H1 (cell line): ENCODE data around the gene NGEF. TPM values are rescaled to one million over a fixed set of nuclear protein-coding genes. Genes with fewer than 3 reads are reported as not detected.
A peak's percentile ranks its signal among the peaks of the same experiment; 100 is the strongest.

Experiments
- CTCF ChIA-PET: fragments of 300-600 bp; sonication (Branson Sonifier 250); formaldehyde crosslinking; loops from one replicate; lab custom pipeline; 2021; ENCODE audit not compliant: partially characterized antibody; lab: Charles Lee
- POLR2A ChIA-PET: fragments of 300-600 bp; sonication (Branson Sonifier 250); formaldehyde crosslinking; loops from one replicate; lab custom pipeline; 2021; ENCODE audit warnings: inconsistent platforms; ENCODE audit not compliant: partially characterized antibody; lab: Charles Lee
- DNase-seq, 2 experiments: peaks; one replicate each; pipeline versions ENCODE4 v3.0.0 to v3.0.0-alpha.2; 2010 to 2022; ENCODE audit warnings: low spot score in 2 of 2, low read depth in 1 of 2, mixed read lengths in 1 of 2
- FAIRE-seq: peaks from 2 replicates; lab custom pipeline; 2011; peaks lifted over from hg19 to GRCh38; lab: Jason Lieb, UNC
- H2AFZ ChIP-seq: 2 replicates; pipeline ENCODE4 v1.8.1; 2012; ENCODE audit warnings: low read length, inconsistent platforms
- H2AK5ac ChIP-seq: 2 replicates; pipeline ENCODE4 v1.6.1; 2013; ENCODE audit warnings: low read depth, low read length
- H2BK120ac ChIP-seq: replicated peaks from 2 replicates; pipeline ENCODE3; 2013; ENCODE audit warnings: low read depth, low read length, inconsistent platforms
- H2BK12ac ChIP-seq: 2 replicates; pipeline ENCODE4 v1.6.1; 2013; ENCODE audit warnings: low read depth, low read length
- H2BK15ac ChIP-seq: 2 replicates; pipeline ENCODE4 v1.6.1; 2013; ENCODE audit warnings: low read length
- H2BK20ac ChIP-seq: 2 replicates; pipeline ENCODE4 v1.6.1; 2013; ENCODE audit warnings: low read length
- H2BK5ac ChIP-seq: 2 replicates; pipeline ENCODE4 v1.6.1; 2013; ENCODE audit warnings: low read depth, low read length
- H3K14ac ChIP-seq: 2 replicates; pipeline ENCODE4 v1.6.1; 2013; ENCODE audit warnings: inconsistent platforms; ENCODE audit not compliant: insufficient read length
- H3K18ac ChIP-seq: 2 replicates; pipeline ENCODE4 v1.6.1; 2013; ENCODE audit warnings: low read length; ENCODE audit errors: extremely low read depth
- H3K23ac ChIP-seq: 2 replicates; pipeline ENCODE4 v1.6.1; 2013; ENCODE audit warnings: inconsistent platforms; ENCODE audit not compliant: insufficient read length
- H3K23me2 ChIP-seq: 2 replicates; pipeline ENCODE4 v1.6.1; 2013; ENCODE audit warnings: low read depth, low read length
- H3K27ac ChIP-seq: 2 replicates; pipeline ENCODE4 v1.6.1; 2011; ENCODE audit warnings: low read depth, low read length, inconsistent platforms
- H3K27me3 ChIP-seq, 4 experiments: replicated peaks in 1 of 4; 1 replicate in 1 of 4; 2 replicates in 3 of 4; pipeline versions ENCODE4 v1.6.1 to v1.8.1; 2011 to 2013; ENCODE audit warnings: low read length in 3 of 4, mild to moderate bottlenecking in 3 of 4, inconsistent platforms in 2 of 4, mixed read lengths in 2 of 4, moderate library complexity in 1 of 4; ENCODE audit not compliant: control insufficient read depth in 3 of 4, insufficient read depth in 3 of 4; ENCODE audit errors: extremely low read depth in 1 of 4
- H3K36me3 ChIP-seq, 4 experiments: 2 replicates each; pipeline versions ENCODE4 v1.6.1 to v1.8.1; 2011 to 2013; ENCODE audit warnings: mild to moderate bottlenecking in 4 of 4, low read length in 3 of 4, moderate library complexity in 2 of 4, control low read depth in 1 of 4, inconsistent platforms in 1 of 4; ENCODE audit not compliant: insufficient read depth in 4 of 4, control insufficient read depth in 2 of 4
- H3K4ac ChIP-seq: replicated peaks from 2 replicates; pipeline ENCODE3; 2013; ENCODE audit warnings: low read length, low read depth, mixed read lengths, inconsistent platforms; ENCODE audit not compliant: insufficient read length
- H3K4me1 ChIP-seq, 4 experiments: replicated peaks in 1 of 4; 1 replicate in 1 of 4; 2 replicates in 3 of 4; pipeline versions ENCODE4 v1.6.1 to v1.8.1; 2011 to 2013; ENCODE audit warnings: low read length in 3 of 4, inconsistent platforms in 2 of 4, mixed read lengths in 1 of 4; ENCODE audit not compliant: insufficient read depth in 4 of 4, control insufficient read depth in 3 of 4
- H3K4me2 ChIP-seq, 2 experiments: 2 replicates each; pipeline versions ENCODE4 v1.6.1 to v1.8.1; 2011 to 2013; ENCODE audit warnings: low read depth in 2 of 2, low read length in 2 of 2, control low read depth in 1 of 2, inconsistent platforms in 1 of 2, mild to moderate bottlenecking in 1 of 2; ENCODE audit not compliant: insufficient read depth in 1 of 2
- H3K4me3 ChIP-seq, 4 experiments: fragments of 200-600, 300-600 bp in 1 of 4; sonication (generic), shearing (Covaris generic), sonication (Bioruptor Twin) in 1 of 4; 2 replicates each; pipeline versions ENCODE4 v1.5.1 to v1.8.1; 2011 to 2016; ENCODE audit warnings: low read length in 4 of 4, low read depth in 3 of 4, control low read depth in 2 of 4, inconsistent platforms in 2 of 4, mild to moderate bottlenecking in 2 of 4, mixed read lengths in 1 of 4, moderate library complexity in 1 of 4; ENCODE audit not compliant: insufficient read depth in 2 of 4; ENCODE audit errors: extremely low read depth in 1 of 4
- H3K56ac ChIP-seq: replicated peaks from 2 replicates; pipeline ENCODE3; 2013; ENCODE audit warnings: low read depth, mild to moderate bottlenecking, mixed read lengths, low read length, inconsistent platforms; ENCODE audit not compliant: insufficient read length
- H3K79me1 ChIP-seq: 2 replicates; pipeline ENCODE4 v1.6.1; 2013; ENCODE audit warnings: low read depth, low read length, control low read depth
- H3K79me2 ChIP-seq, 2 experiments: 2 replicates each; pipeline versions ENCODE4 v1.6.1 to v1.8.1; 2012 to 2013; ENCODE audit warnings: low read length in 2 of 2, mild to moderate bottlenecking in 2 of 2, inconsistent platforms in 1 of 2; ENCODE audit not compliant: insufficient read depth in 2 of 2, control insufficient read depth in 1 of 2
- H3K9ac ChIP-seq, 4 experiments: replicated peaks in 1 of 4; 1 replicate in 1 of 4; 2 replicates in 3 of 4; pipeline versions ENCODE4 v1.6.1 to v1.8.1; 2011 to 2013; ENCODE audit warnings: low read depth in 3 of 4, low read length in 3 of 4, control low read depth in 2 of 4, mild to moderate bottlenecking in 2 of 4, moderate library complexity in 2 of 4, inconsistent platforms in 1 of 4; ENCODE audit errors: extremely low read depth in 1 of 4
- H3K9me3 ChIP-seq, 2 experiments: 2 replicates each; pipeline versions ENCODE4 v1.6.1 to v1.8.1; 2012 to 2013; ENCODE audit warnings: mild to moderate bottlenecking in 2 of 2, moderate library complexity in 2 of 2, control low read depth in 1 of 2, inconsistent platforms in 1 of 2, low read depth in 1 of 2, low read length in 1 of 2, mixed read lengths in 1 of 2; ENCODE audit not compliant: insufficient read depth in 2 of 2
- H4K20me1 ChIP-seq, 2 experiments: replicated peaks in 1 of 2; 2 replicates each; pipeline versions ENCODE3 to v1.8.1; 2011 to 2013; ENCODE audit warnings: inconsistent platforms in 2 of 2, low read length in 2 of 2, mild to moderate bottlenecking in 1 of 2; ENCODE audit not compliant: insufficient read depth in 2 of 2, control insufficient read depth in 1 of 2
- H4K5ac ChIP-seq: 2 replicates; pipeline ENCODE4 v1.6.1; 2013; ENCODE audit warnings: low read length, low read depth, mixed read lengths, inconsistent platforms; ENCODE audit not compliant: insufficient read length
- H4K8ac ChIP-seq: 2 replicates; pipeline ENCODE4 v1.8.0; 2013; ENCODE audit warnings: mild to moderate bottlenecking, moderate library complexity, low read length, inconsistent platforms; ENCODE audit not compliant: insufficient read depth; ENCODE audit errors: extremely low read depth
- H4K91ac ChIP-seq: replicated peaks from 2 replicates; pipeline ENCODE3; 2013; ENCODE audit warnings: low read length, mixed read lengths, inconsistent platforms; ENCODE audit not compliant: insufficient read length
- WGBS, 2 experiments: shearing (Covaris generic) in 1 of 2; methylation state at CpG; one replicate each; pipeline versions ENCODE4 v1.1.6 to v1.1.7; 2013 to 2015; ENCODE audit warnings: low lambda C conversion rate in 2 of 2, mixed read lengths in 2 of 2, inconsistent platforms in 1 of 2, low coverage in 1 of 2, missing lambda C conversion rate in 1 of 2; ENCODE audit not compliant: insufficient replicate concordance in 2 of 2, insufficient coverage in 1 of 2, insufficient read length in 1 of 2; ENCODE audit errors: extremely low coverage in 1 of 2, missing lambda C conversion rate in 1 of 2; 5-methylcytosine and 5-hydroxymethylcytosine counted together
- polyA plus RNA-seq, 7 experiments: library from polyadenylated mRNA; depleted of rRNA in 3 of 7; stranded (reverse) in 5 of 7; unstranded in 2 of 7; fragments of >200 nt in 5 of 7; fragments of 200-250 nt in 2 of 7; gene quantifications; 1 replicate in 5 of 7; 2 replicates in 1 of 7; 4 replicates in 1 of 7; pipeline versions ENCODE4 v1.2.1 to v1.2.3, GENCODE V29; 2011 to 2013; ENCODE audit warnings: missing spikeins in 2 of 7, mixed read lengths in 2 of 7
- total RNA-seq: library from RNA; stranded (reverse); fragmentation: NEBNext Ultra II Directional; extraction: Animal tissue kit (Norgen Biotek cat#: 25700); gene quantifications from 2 replicates; pipeline ENCODE4 v1.2.1, GENCODE V29; 2021

NGEF gene
- total and polyA plus RNA-seq, 2 of the 8 experiments (the other 6 are each of a cell fraction or from before 2014, with no cell fraction given), result 2.7 to 3.2 TPM

GRCh38 chr2:232925153-232925820 lies 87.8 kb downstream of the NGEF start:
- H2BK15ac ChIP-seq, result no peak overlapping the region
- peaks cover 11% of the 10 kb centered on the region; the same call in 1 of the 2 replicates for H3K23me2 ChIP-seq
- DNase-seq (peak in 1 of 2 experiments; percentile 51), FAIRE-seq (no peak)
- peaks cover 0 to 6% (median 0%) of the 10 kb centered on the region in 4 experiments; a peak in 1 of 8 replicates for H3K36me3 ChIP-seq
- H3K4me2 ChIP-seq, result peak overlapping the region in 1 of 2 experiments; percentile 8; a peak in 1 of 4 replicates
- H3K79me1 ChIP-seq, result no peaks in the 10 kb centered on the region
- no peak overlapping the region for H3K18ac ChIP-seq
- H3K4me3 ChIP-seq, result no peak overlapping the region
- CTCF ChIA-PET, result interaction anchor here (0.7 to 2.2 kb wide), 9 partner anchors 11 to 326 kb away, joined by 3 to 7 read pairs (median 3); partner anchors contain the start of genes ATG16L1, INPP5D and SNORC
- POLR2A ChIA-PET, result interaction anchor here (0.7 to 1.1 kb wide), 2 partner anchors 58 to 127 kb away, joined by 3 read pairs; no protein-coding TSS in a partner anchor
- no peak overlapping the region for H3K9ac ChIP-seq
- no peak overlapping the region for H2AK5ac ChIP-seq
- H3K27ac ChIP-seq, result no peak overlapping the region
- 0 out of 2 replicates have a peak overlapping the region, but pooled peaks have one; percentile 9 for H2BK12ac ChIP-seq
- H2BK20ac ChIP-seq, result no peak overlapping the region
- H3K79me2 ChIP-seq, result no peaks in the 10 kb centered on the region
- H3K9me3 ChIP-seq, result no peaks in the 10 kb centered on the region
- H4K20me1 ChIP-seq, result no peaks in the 10 kb centered on the region
- no peak overlapping the region for H2AFZ ChIP-seq
- no peak overlapping the region for H3K14ac ChIP-seq
- no peak overlapping the region for H3K4ac ChIP-seq
- H3K23ac ChIP-seq, result no peak overlapping the region
- H3K27me3 ChIP-seq, result peaks cover 25 to 50% (median 47%) of the 10 kb centered on the region in 4 experiments
- H2BK120ac ChIP-seq, result no peak overlapping the region
- no peak overlapping the region for H4K91ac ChIP-seq
- H3K4me1 ChIP-seq, result peaks cover 4 to 22% (median 7%) of the 10 kb centered on the region in 4 experiments
- 64% methylated on average over 11 of the region's 11 CpGs; no CpG with 5 or more reads in 1 of the 2 experiments for WGBS, 2 experiments
- no peak overlapping the region for H4K5ac ChIP-seq
- no peak overlapping the region for H2BK5ac ChIP-seq
- no peak overlapping the region for H4K8ac ChIP-seq
- no peak overlapping the region for H3K56ac ChIP-seq
